HEK293 (cell line): ENCODE data around the gene PHAX.

Source experiments
- HOXD13 ChIP-seq: sonication (generic); formaldehyde crosslinking; IDR thresholded peaks from 2 replicates; pipeline ENCODE4 v1.8.0; 2022; ENCODE audit warnings: missing genetic modification reagents, borderline replicate concordance
- ZFP37 ChIP-seq: fragments of 450-650 bp; formaldehyde crosslinking; IDR thresholded peaks from 2 replicates; pipeline ENCODE4 v1.5.1; 2016; ENCODE audit warnings: missing biosample characterization, missing genetic modification characterization
- ZFP41 ChIP-seq: fragments of 450-650 bp; formaldehyde crosslinking; IDR thresholded peaks from 2 replicates; pipeline ENCODE4 v1.5.1; 2016; ENCODE audit warnings: missing biosample characterization, missing genetic modification characterization, borderline replicate concordance
- ZNF660 ChIP-seq: fragments of 450-650 bp; IDR thresholded peaks from 2 replicates; pipeline ENCODE4 v1.5.1; 2018; ENCODE audit warnings: missing biosample characterization, mild to moderate bottlenecking, missing genetic modification characterization
- ZNF785 ChIP-seq: fragments of 450-650 bp; formaldehyde crosslinking; IDR thresholded peaks from 2 replicates; pipeline ENCODE4 v1.5.1; 2016; ENCODE audit warnings: missing biosample characterization, missing genetic modification characterization
- TF ChIP-seq, protein P1 (sequence below): fragments of 450-650 bp; formaldehyde crosslinking; IDR thresholded peaks from 2 replicates; pipeline ENCODE4 v1.5.1; 2016; ENCODE audit warnings: missing biosample characterization, missing genetic modification characterization
- TF ChIP-seq, protein P2 (sequence below): fragments of 450-650 bp; formaldehyde crosslinking; conservative IDR thresholded peaks from 2 replicates; pipeline ENCODE4 v1.5.1; 2016; ENCODE audit warnings: low read depth, missing biosample characterization, missing genetic modification characterization

GRCh38 chr5:126605525-126605924 lies 4.8 kb downstream of the PHAX start:
- TF ChIP-seq ZFP41 (tag by site-specific recombination) = no peak
- TF ChIP-seq, protein P1, sequence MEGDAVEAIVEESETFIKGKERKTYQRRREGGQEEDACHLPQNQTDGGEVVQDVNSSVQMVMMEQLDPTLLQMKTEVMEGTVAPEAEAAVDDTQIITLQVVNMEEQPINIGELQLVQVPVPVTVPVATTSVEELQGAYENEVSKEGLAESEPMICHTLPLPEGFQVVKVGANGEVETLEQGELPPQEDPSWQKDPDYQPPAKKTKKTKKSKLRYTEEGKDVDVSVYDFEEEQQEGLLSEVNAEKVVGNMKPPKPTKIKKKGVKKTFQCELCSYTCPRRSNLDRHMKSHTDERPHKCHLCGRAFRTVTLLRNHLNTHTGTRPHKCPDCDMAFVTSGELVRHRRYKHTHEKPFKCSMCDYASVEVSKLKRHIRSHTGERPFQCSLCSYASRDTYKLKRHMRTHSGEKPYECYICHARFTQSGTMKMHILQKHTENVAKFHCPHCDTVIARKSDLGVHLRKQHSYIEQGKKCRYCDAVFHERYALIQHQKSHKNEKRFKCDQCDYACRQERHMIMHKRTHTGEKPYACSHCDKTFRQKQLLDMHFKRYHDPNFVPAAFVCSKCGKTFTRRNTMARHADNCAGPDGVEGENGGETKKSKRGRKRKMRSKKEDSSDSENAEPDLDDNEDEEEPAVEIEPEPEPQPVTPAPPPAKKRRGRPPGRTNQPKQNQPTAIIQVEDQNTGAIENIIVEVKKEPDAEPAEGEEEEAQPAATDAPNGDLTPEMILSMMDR (tag by site-specific recombination) = no peak
- TF ChIP-seq ZFP37 (tag by site-specific recombination) = no peak
- TF ChIP-seq ZNF785 (tag by site-specific recombination) = no peak
- no peak for TF ChIP-seq HOXD13 (CRISPR knock-in tag)
- TF ChIP-seq, protein P2, sequence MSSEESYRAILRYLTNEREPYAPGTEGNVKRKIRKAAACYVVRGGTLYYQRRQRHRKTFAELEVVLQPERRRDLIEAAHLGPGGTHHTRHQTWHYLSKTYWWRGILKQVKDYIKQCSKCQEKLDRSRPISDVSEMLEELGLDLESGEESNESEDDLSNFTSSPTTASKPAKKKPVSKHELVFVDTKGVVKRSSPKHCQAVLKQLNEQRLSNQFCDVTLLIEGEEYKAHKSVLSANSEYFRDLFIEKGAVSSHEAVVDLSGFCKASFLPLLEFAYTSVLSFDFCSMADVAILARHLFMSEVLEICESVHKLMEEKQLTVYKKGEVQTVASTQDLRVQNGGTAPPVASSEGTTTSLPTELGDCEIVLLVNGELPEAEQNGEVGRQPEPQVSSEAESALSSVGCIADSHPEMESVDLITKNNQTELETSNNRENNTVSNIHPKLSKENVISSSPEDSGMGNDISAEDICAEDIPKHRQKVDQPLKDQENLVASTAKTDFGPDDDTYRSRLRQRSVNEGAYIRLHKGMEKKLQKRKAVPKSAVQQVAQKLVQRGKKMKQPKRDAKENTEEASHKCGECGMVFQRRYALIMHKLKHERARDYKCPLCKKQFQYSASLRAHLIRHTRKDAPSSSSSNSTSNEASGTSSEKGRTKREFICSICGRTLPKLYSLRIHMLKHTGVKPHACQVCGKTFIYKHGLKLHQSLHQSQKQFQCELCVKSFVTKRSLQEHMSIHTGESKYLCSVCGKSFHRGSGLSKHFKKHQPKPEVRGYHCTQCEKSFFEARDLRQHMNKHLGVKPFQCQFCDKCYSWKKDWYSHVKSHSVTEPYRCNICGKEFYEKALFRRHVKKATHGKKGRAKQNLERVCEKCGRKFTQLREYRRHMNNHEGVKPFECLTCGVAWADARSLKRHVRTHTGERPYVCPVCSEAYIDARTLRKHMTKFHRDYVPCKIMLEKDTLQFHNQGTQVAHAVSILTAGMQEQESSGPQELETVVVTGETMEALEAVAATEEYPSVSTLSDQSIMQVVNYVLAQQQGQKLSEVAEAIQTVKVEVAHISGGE (tag by site-specific recombination) = no peak
- no peak for TF ChIP-seq ZNF660 (tag by site-specific recombination)
